T-helper 2 cell treated with Interferon-gamma antibody and Interleukin-4, amounts not matched to agents 5 μg/mL and 100 μg/mL, for 36 hours (primary cell): ENCODE measurements around the gene CCDC169.
"Not testable (repeated sequence)": the region's sequence is repeated elsewhere in the genome, so short reads cannot be mapped to it uniquely, and the experiment has no call there.

Experiments
- DNase-seq: peaks from one replicate; pipeline ENCODE4 v3.0.0; 2021; ENCODE audit warnings: low spot score
- H3K27ac Mint-ChIP-seq: one replicate; pipeline ENCODE4 v1.8.0; 2021; ENCODE audit warnings: mild to moderate bottlenecking, mixed read lengths
- H3K27me3 Mint-ChIP-seq: one replicate; pipeline ENCODE4 v1.8.0; 2021; ENCODE audit warnings: low read depth, mixed read lengths
- H3K36me3 Mint-ChIP-seq: one replicate; pipeline ENCODE4 v1.8.0; 2021; ENCODE audit warnings: low read depth, mixed read lengths
- H3K4me1 Mint-ChIP-seq: one replicate; pipeline ENCODE4 v1.8.0; 2021; ENCODE audit warnings: low read depth, mixed read lengths
- H3K4me3 Mint-ChIP-seq: one replicate; pipeline ENCODE4 v1.8.0; 2022; ENCODE audit warnings: mild to moderate bottlenecking, moderate library complexity, mixed read lengths
- H3K9me3 Mint-ChIP-seq: one replicate; pipeline ENCODE4 v1.8.0; 2021; ENCODE audit warnings: mixed read lengths

CCDC169 gene

GRCh38 chr13:36297366-36298338, at the start of gene CCDC169:
Gene CCDC169 (minus strand): TSS chr13:36297814. CDS start chr13:36297719, 95 bp downstream.
- DNase-seq = peak; percentile 72
- no peaks in the 10 kb centered on the region for H3K36me3 Mint-ChIP-seq
- peak within 1 kb of the TSS; percentile 86 for H3K4me3 Mint-ChIP-seq
- peaks cover 35% of the 10 kb centered on the region for H3K27me3 Mint-ChIP-seq
- H3K27ac Mint-ChIP-seq = peak within 1 kb of the TSS; percentile 79
- H3K4me1 Mint-ChIP-seq = peaks cover 12% of the 10 kb centered on the region
- no peaks in the 10 kb centered on the region for H3K9me3 Mint-ChIP-seq

GRCh38 chr13:36346222-36347083, 48.8 kb upstream of the CCDC169 start, which contains the start of gene SPART:
Gene SPART (minus strand): TSS chr13:36346394. CDS start chr13:36335830, 10,564 bp downstream.
- Mint-ChIP-seq H3K27me3 (peaks cover 6% of the 10 kb centered on the region), H3K36me3 (peaks cover 4% of the 10 kb centered on the region), H3K27ac (peak within 1 kb of the TSS; percentile 96), H3K4me3 (peak within 1 kb of the TSS; percentile 87), H3K9me3 (no peaks in the 10 kb centered on the region), H3K4me1 (peaks cover 24% of the 10 kb centered on the region)
- peak; percentile 87 for DNase-seq

GRCh38 chr13:36345438-36346221, 48.0 kb upstream of the CCDC169 start:
- H3K27ac Mint-ChIP-seq = peak overlapping the region; percentile 94
- DNase-seq = peak; percentile 24
- H3K9me3 Mint-ChIP-seq = no peaks in the 10 kb centered on the region
- H3K4me3 Mint-ChIP-seq = peak overlapping the region; percentile 87
- peaks cover 4% of the 10 kb centered on the region for H3K36me3 Mint-ChIP-seq
- peaks cover 6% of the 10 kb centered on the region for H3K27me3 Mint-ChIP-seq
- peaks cover 25% of the 10 kb centered on the region for H3K4me1 Mint-ChIP-seq

GRCh38 chr13:36344886-36345437, 47.3 kb upstream of the CCDC169 start:
- peak overlapping the region; percentile 87 for H3K4me3 Mint-ChIP-seq
- DNase-seq = no peak

GRCh38 chr13:36344173-36344572, 46.6 kb upstream of the CCDC169 start:
- no peak for DNase-seq
- peaks cover 4% of the 10 kb centered on the region for H3K36me3 Mint-ChIP-seq
- H3K27ac Mint-ChIP-seq = peak overlapping the region; percentile 4
- peaks cover 25% of the 10 kb centered on the region for H3K4me1 Mint-ChIP-seq
- H3K9me3 Mint-ChIP-seq = no peaks in the 10 kb centered on the region
- H3K27me3 Mint-ChIP-seq = peaks cover 6% of the 10 kb centered on the region
- H3K4me3 Mint-ChIP-seq = peak overlapping the region; percentile 87

More at GRCh38 chr13:36344886-36345437, 47.3 kb upstream of the CCDC169 start:
- peaks cover 4% of the 10 kb centered on the region for H3K36me3 Mint-ChIP-seq
- H3K27ac Mint-ChIP-seq = peak overlapping the region; percentile 94
- no peaks in the 10 kb centered on the region for H3K9me3 Mint-ChIP-seq
- H3K4me1 Mint-ChIP-seq = peaks cover 25% of the 10 kb centered on the region
- peaks cover 6% of the 10 kb centered on the region for H3K27me3 Mint-ChIP-seq

- Mint-ChIP-seq H3K9me3 (no peaks in the 10 kb centered on the region), H3K27me3 (peaks cover 6% of the 10 kb centered on the region), H3K4me3 (peak overlapping the region; percentile 87), H3K4me1 (peaks cover 25% of the 10 kb centered on the region), H3K36me3 (peaks cover 4% of the 10 kb centered on the region), H3K27ac (peak overlapping the region; percentile 4)
- no peak for DNase-seq
Measured at GRCh38 chr13:36343766-36344165, 46.2 kb upstream of the CCDC169 start.

- H3K27me3 Mint-ChIP-seq = peaks cover 6% of the 10 kb centered on the region
- H3K36me3 Mint-ChIP-seq = peaks cover 4% of the 10 kb centered on the region
- H3K9me3 Mint-ChIP-seq = no peaks in the 10 kb centered on the region
- peaks cover 25% of the 10 kb centered on the region for H3K4me1 Mint-ChIP-seq
- no peak overlapping the region for H3K4me3 Mint-ChIP-seq
- H3K27ac Mint-ChIP-seq = no peak overlapping the region
- DNase-seq = no peak
Measured at GRCh38 chr13:36342715-36343114, 45.1 kb upstream of the CCDC169 start.

- peaks cover 6% of the 10 kb centered on the region for H3K36me3 Mint-ChIP-seq
- H3K4me1 Mint-ChIP-seq = peaks cover 26% of the 10 kb centered on the region
- no peak overlapping the region for H3K27ac Mint-ChIP-seq
- H3K9me3 Mint-ChIP-seq = no peaks in the 10 kb centered on the region
- DNase-seq = no peak
- H3K4me3 Mint-ChIP-seq = no peak overlapping the region
- H3K27me3 Mint-ChIP-seq = peaks cover 6% of the 10 kb centered on the region
Measured at GRCh38 chr13:36341718-36342117, 44.1 kb upstream of the CCDC169 start.

GRCh38 chr13:36339600-36340155, 42.1 kb upstream of the CCDC169 start:
- peaks cover 30% of the 10 kb centered on the region for H3K4me1 Mint-ChIP-seq
- peaks cover under 1% of the 10 kb centered on the region for H3K27me3 Mint-ChIP-seq
- H3K36me3 Mint-ChIP-seq = peaks cover 2% of the 10 kb centered on the region
- H3K9me3 Mint-ChIP-seq = no peaks in the 10 kb centered on the region
- no peak overlapping the region for H3K4me3 Mint-ChIP-seq
- DNase-seq = no peak
- no peak overlapping the region for H3K27ac Mint-ChIP-seq

- no peak overlapping the region for H3K4me3 Mint-ChIP-seq
- H3K27me3 Mint-ChIP-seq = no peaks in the 10 kb centered on the region
- no peak overlapping the region for H3K27ac Mint-ChIP-seq
- H3K4me1 Mint-ChIP-seq = peaks cover 26% of the 10 kb centered on the region
- DNase-seq = no peak
- peaks cover 6% of the 10 kb centered on the region for H3K36me3 Mint-ChIP-seq
- no peaks in the 10 kb centered on the region for H3K9me3 Mint-ChIP-seq
Measured at GRCh38 chr13:36337938-36338641, 40.5 kb upstream of the CCDC169 start.

GRCh38 chr13:36332986-36333385, 35.4 kb upstream of the CCDC169 start:
- H3K36me3 Mint-ChIP-seq = peaks cover 26% of the 10 kb centered on the region
- no peak overlapping the region for H3K27ac Mint-ChIP-seq
- DNase-seq = no peak
- no peak overlapping the region for H3K4me3 Mint-ChIP-seq
- no peaks in the 10 kb centered on the region for H3K27me3 Mint-ChIP-seq
- H3K9me3 Mint-ChIP-seq = no peaks in the 10 kb centered on the region
- H3K4me1 Mint-ChIP-seq = peaks cover 19% of the 10 kb centered on the region

- Mint-ChIP-seq H3K36me3 (peaks cover 30% of the 10 kb centered on the region), H3K4me1 (peaks cover 18% of the 10 kb centered on the region)
- H3K27me3 Mint-ChIP-seq, H3K27ac Mint-ChIP-seq, H3K4me3 Mint-ChIP-seq, DNase-seq, H3K9me3 Mint-ChIP-seq: not testable (repeated sequence)
Measured at GRCh38 chr13:36332255-36332654, 34.6 kb upstream of the CCDC169 start.
